SK-N-SH treated with all-trans-retinoic acid at 6 μM for 48 hours (cell line): ENCODE results near the gene TFAM.

Experiments
- ATAC-seq: fragments of 200-7000 bp; cut with Tn5 transposase; 3 replicates; pipeline ENCODE4 v1.9.1; 2020; ENCODE audit warnings: mild to moderate bottlenecking, moderate library complexity
- ARNTL ChIP-seq: fragments of 450-650 bp; formaldehyde crosslinking; IDR thresholded peaks from 2 replicates; pipeline ENCODE4 v1.5.0; 2020; ENCODE audit warnings: low read depth, mild to moderate bottlenecking, moderate library complexity, borderline replicate concordance
- CREB5 ChIP-seq: fragments of 250-450 bp; sonication (Bioruptor Pico); IDR thresholded peaks from 2 replicates; pipeline ENCODE4 v1.5.1; 2020; ENCODE audit warnings: low read depth, mild to moderate bottlenecking, moderate library complexity
- CSDC2 ChIP-seq: fragments of 250-450 bp; sonication (Bioruptor Pico); IDR thresholded peaks from 2 replicates; pipeline ENCODE4 v1.5.0; 2020; ENCODE audit warnings: mild to moderate bottlenecking, moderate library complexity
- CSRNP3 ChIP-seq: fragments of 250-450 bp; sonication (Bioruptor Pico); IDR thresholded peaks from 2 replicates; pipeline ENCODE4 v1.5.1; 2021; ENCODE audit warnings: mild to moderate bottlenecking, moderate library complexity
- ESRRG ChIP-seq: fragments of 250-450 bp; sonication (Bioruptor Pico); IDR thresholded peaks from 2 replicates; pipeline ENCODE4 v1.6.1; 2021; ENCODE audit warnings: mild to moderate bottlenecking
- GLIS3 ChIP-seq: fragments of 250-450 bp; sonication (Bioruptor Pico); IDR thresholded peaks from 2 replicates; pipeline ENCODE4 v1.5.0; 2020; ENCODE audit warnings: mild to moderate bottlenecking, moderate library complexity
- ISL1 ChIP-seq: fragments of 250-450 bp; sonication (Bioruptor Pico); IDR thresholded peaks from 2 replicates; pipeline ENCODE4 v2.1.2; 2022; ENCODE audit warnings: mild to moderate bottlenecking, moderate library complexity
- OSR1 ChIP-seq: fragments of 250-450 bp; sonication (Bioruptor Pico); IDR thresholded peaks from 2 replicates; pipeline ENCODE4 v1.8.0; 2022; ENCODE audit warnings: moderate library complexity, mild to moderate bottlenecking, inconsistent platforms
- PPARA ChIP-seq: fragments of 250-450 bp; sonication (Bioruptor Pico); IDR thresholded peaks from 2 replicates; pipeline ENCODE4 v1.5.0; 2020; ENCODE audit warnings: mild to moderate bottlenecking, borderline replicate concordance
- RARB ChIP-seq: fragments of 250-450 bp; sonication (Bioruptor Pico); IDR thresholded peaks from 2 replicates; pipeline ENCODE4 v1.8.0; 2021; ENCODE audit warnings: mild to moderate bottlenecking, moderate library complexity
- SNAI2 ChIP-seq: fragments of 250-450 bp; sonication (Bioruptor Pico); IDR thresholded peaks from 2 replicates; pipeline ENCODE4 v1.5.0; 2020; ENCODE audit warnings: mild to moderate bottlenecking, moderate library complexity
- TOX ChIP-seq: fragments of 250-450 bp; sonication (Bioruptor Pico); IDR thresholded peaks from 2 replicates; pipeline ENCODE4 v1.8.0; 2021; ENCODE audit warnings: mild to moderate bottlenecking, moderate library complexity, borderline replicate concordance
- TSHZ2 ChIP-seq: fragments of 250-450 bp; sonication (Bioruptor Pico); IDR thresholded peaks from 2 replicates; pipeline ENCODE4 v1.5.0; 2020; ENCODE audit warnings: mild to moderate bottlenecking, moderate library complexity
- ZC3H10 ChIP-seq: fragments of 250-450 bp; sonication (Bioruptor Pico); IDR thresholded peaks from 2 replicates; pipeline ENCODE4 v1.5.1; 2021; ENCODE audit warnings: mild to moderate bottlenecking, moderate library complexity
- ZFP3 ChIP-seq: fragments of 250-450 bp; sonication (Bioruptor Pico); IDR thresholded peaks from 2 replicates; pipeline ENCODE4 v1.5.0; 2020; ENCODE audit warnings: mild to moderate bottlenecking, moderate library complexity
- ZFP30 ChIP-seq: fragments of 450-650 bp; formaldehyde crosslinking; IDR thresholded peaks from 2 replicates; pipeline ENCODE4 v1.5.0; 2022; ENCODE audit warnings: mild to moderate bottlenecking, moderate library complexity
- ZNF565 ChIP-seq: fragments of 450-650 bp; formaldehyde crosslinking; conservative IDR thresholded peaks from 2 replicates; pipeline ENCODE4 v1.5.0; 2020; ENCODE audit warnings: low read depth, mild to moderate bottlenecking, moderate library complexity
- ZNF70 ChIP-seq: fragments of 450-650 bp; formaldehyde crosslinking; IDR thresholded peaks from 2 replicates; pipeline ENCODE4 v1.5.0; 2020; ENCODE audit warnings: mild to moderate bottlenecking, moderate library complexity
- ZNF8 ChIP-seq: fragments of 450-650 bp; formaldehyde crosslinking; IDR thresholded peaks from 2 replicates; pipeline ENCODE4 v1.5.0; 2020; ENCODE audit warnings: mild to moderate bottlenecking, moderate library complexity
- TF ChIP-seq, protein P1 (sequence below): fragments of 250-450 bp; sonication (Bioruptor Pico); IDR thresholded peaks from 2 replicates; pipeline ENCODE4 v1.8.0; 2020; ENCODE audit warnings: mild to moderate bottlenecking, moderate library complexity, borderline replicate concordance

Gene TFAM

GRCh38 chr10:58384999-58385783 lies at the start of gene TFAM:
Gene TFAM (plus strand): TSS chr10:58385410. CDS start chr10:58385548, 138 bp downstream.
- ATAC-seq: peak; percentile 95
- TF ChIP-seq GLIS3 (CRISPR knock-in tag): 0 out of 2 replicates have a peak, but pooled peaks have one; percentile 57
- no peak for TF ChIP-seq SNAI2 (CRISPR knock-in tag)
- TF ChIP-seq ZFP3 (CRISPR knock-in tag): peak; percentile 64; the same call in 1 of the 2 replicates
- TF ChIP-seq ARNTL (CRISPR knock-in tag): no peak
- TF ChIP-seq ZNF8 (CRISPR knock-in tag): no peak
- no peak for TF ChIP-seq ZFP30 (CRISPR knock-in tag)
- TF ChIP-seq TSHZ2 (CRISPR knock-in tag): 0 out of 2 replicates have a peak, but pooled peaks have one; percentile 19
- TF ChIP-seq PPARA (CRISPR knock-in tag): no peak
- no peak for TF ChIP-seq ISL1 (CRISPR knock-in tag)
- TF ChIP-seq ESRRG: no peak
- TF ChIP-seq ZNF565 (CRISPR knock-in tag): no peak
- TF ChIP-seq, protein P1, sequence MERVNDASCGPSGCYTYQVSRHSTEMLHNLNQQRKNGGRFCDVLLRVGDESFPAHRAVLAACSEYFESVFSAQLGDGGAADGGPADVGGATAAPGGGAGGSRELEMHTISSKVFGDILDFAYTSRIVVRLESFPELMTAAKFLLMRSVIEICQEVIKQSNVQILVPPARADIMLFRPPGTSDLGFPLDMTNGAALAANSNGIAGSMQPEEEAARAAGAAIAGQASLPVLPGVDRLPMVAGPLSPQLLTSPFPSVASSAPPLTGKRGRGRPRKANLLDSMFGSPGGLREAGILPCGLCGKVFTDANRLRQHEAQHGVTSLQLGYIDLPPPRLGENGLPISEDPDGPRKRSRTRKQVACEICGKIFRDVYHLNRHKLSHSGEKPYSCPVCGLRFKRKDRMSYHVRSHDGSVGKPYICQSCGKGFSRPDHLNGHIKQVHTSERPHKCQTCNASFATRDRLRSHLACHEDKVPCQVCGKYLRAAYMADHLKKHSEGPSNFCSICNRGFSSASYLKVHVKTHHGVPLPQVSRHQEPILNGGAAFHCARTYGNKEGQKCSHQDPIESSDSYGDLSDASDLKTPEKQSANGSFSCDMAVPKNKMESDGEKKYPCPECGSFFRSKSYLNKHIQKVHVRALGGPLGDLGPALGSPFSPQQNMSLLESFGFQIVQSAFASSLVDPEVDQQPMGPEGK (CRISPR knock-in tag): no peak
- no peak for TF ChIP-seq RARB (CRISPR knock-in tag)
- TF ChIP-seq TOX (CRISPR knock-in tag): no peak

- no peak for ATAC-seq
- TF ChIP-seq ZC3H10 (CRISPR knock-in tag) (no peak), ZFP30 (CRISPR knock-in tag) (no peak), CSDC2 (CRISPR knock-in tag) (no peak), CREB5 (CRISPR knock-in tag) (no peak)
- TF ChIP-seq, all 23 proteins: peak for 0
Measured at GRCh38 chr10:58336242-58336641, 49.0 kb upstream of the TFAM start.

DNA sequence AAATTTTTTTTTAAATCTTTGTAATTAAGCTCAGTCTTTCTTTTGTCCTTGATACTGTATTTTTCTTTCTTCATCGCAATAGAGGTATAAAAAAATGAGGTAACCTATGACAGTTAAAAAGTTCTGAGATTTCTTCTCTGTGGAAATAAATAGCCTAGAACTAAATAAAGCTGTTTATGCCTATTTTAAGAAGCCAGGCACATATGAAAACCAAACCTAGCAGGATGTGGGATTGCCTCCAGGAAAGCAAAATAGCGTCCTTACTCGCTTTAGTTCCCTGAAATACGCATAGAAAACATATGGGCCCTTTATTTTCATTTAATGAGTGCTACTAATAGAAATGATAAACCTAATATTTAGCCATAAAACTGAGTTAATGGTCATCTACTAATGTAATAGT lies 43.8 kb upstream of the TFAM start:
- TF ChIP-seq, protein P1 (CRISPR knock-in tag): no peak
- TF ChIP-seq CREB5 (CRISPR knock-in tag): no peak
- no peak for TF ChIP-seq ZC3H10 (CRISPR knock-in tag)
- TF ChIP-seq TOX (CRISPR knock-in tag): no peak
- no peak for TF ChIP-seq CSRNP3 (CRISPR knock-in tag)
- TF ChIP-seq RARB (CRISPR knock-in tag): no peak
- TF ChIP-seq OSR1 (CRISPR knock-in tag): no peak
- TF ChIP-seq ISL1 (CRISPR knock-in tag): no peak
- no peak for TF ChIP-seq ARNTL (CRISPR knock-in tag)
- TF ChIP-seq ZNF70: no peak
- no peak for ATAC-seq
